Effector CD4-positive, alpha-beta T cell (primary cell): ENCODE measurements around the gene C17orf114.
"Not testable (repeated sequence)": the region's sequence is repeated elsewhere in the genome, so short reads cannot be mapped to it uniquely, and the experiment has no call there.

ENCODE experiments used
- DNase-seq: peaks from one replicate; pipeline ENCODE4 v3.0.0-alpha.2; 2020

The C17orf114 gene

DNA sequence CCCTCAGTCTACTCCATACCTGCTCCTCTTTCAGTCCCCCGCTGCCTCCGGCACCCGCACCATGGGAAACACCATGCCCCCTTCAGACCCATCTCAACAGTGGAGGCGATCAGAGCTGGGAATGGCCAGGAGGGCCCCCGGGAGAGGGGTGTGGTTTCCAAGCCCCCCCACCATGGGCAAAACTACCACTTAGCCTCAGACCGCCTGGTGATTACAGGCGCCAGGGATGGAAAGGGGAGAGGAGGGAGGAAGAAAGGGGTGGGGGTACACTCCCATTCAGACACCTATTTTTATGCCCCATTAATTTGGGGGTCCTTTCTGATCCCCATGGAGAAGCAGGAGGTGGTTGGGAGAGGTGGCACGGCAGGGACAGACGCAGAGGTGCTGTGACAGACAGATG, at the start of gene C17orf114:
TSS of gene C17orf114 (minus strand) at position 101 of the 400 bp plus-strand sequence.
- DNase-seq: no peak

DNA sequence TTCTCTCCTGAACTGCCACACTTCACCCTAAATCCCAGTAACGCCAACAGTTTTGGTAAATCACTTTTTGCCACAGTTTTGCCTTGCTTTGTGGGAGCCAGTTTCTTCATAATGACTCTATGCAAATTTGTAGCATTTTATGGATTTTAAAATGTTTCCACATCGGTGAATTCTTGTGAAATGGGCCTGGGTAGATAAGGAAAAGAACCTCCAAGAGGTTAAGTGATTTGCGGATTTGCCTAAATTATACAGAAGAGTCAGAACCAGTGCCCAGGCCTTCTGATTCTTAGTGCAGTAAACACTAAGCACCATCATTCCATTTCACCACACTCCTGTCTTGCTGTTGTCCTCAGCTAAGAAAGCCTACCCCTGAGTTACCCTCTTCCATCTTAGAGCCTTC, 49.0 kb upstream of the C17orf114 start:
- no peak for DNase-seq

DNA sequence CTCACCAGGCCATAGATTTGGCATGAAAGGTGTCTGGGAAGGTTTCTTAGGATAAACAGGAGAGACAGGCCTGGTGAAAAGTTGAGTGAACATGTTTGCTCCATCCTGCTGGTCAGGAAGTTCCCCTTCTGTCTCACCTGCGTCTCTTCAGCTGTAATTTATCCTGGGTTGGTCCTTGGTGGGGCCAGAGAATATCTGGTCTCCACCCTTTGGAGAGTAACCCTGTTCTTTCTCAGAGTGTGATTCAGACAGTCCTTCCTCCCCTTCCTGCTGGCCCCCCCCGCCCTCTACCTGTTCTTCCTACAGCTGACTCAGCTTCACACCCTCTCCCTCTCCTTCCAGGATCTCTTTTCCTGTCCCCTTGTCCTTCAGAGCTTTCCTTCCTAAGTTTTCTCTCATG, 48.1 kb upstream of the C17orf114 start:
- DNase-seq: no peak

DNA sequence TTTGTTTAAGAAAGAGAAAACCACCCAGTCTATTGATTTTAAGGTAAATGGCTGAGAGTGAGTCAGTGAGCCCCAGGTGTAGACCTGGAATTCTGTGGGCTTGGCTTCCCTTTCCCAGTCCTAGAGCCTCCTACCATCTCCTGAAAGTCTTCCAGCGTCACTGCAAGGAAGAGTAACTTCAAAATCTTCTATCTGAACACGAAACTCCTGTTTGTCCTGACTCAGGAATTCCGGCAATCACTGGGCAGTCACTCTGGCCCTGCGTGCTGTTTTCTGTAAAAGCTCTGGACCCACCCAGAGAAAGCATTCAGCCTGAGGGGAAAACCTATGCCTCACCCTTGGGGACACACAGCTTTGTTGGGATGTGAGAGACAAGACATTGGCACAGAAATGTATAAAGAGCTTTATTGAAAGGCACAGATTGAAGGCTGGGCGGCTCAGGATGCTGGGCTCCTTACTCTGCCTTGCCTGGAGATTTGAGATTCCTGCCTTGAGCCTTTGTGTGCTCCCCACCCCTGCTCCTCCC, 46.9 kb upstream of the C17orf114 start:
- DNase-seq: no peak

DNA sequence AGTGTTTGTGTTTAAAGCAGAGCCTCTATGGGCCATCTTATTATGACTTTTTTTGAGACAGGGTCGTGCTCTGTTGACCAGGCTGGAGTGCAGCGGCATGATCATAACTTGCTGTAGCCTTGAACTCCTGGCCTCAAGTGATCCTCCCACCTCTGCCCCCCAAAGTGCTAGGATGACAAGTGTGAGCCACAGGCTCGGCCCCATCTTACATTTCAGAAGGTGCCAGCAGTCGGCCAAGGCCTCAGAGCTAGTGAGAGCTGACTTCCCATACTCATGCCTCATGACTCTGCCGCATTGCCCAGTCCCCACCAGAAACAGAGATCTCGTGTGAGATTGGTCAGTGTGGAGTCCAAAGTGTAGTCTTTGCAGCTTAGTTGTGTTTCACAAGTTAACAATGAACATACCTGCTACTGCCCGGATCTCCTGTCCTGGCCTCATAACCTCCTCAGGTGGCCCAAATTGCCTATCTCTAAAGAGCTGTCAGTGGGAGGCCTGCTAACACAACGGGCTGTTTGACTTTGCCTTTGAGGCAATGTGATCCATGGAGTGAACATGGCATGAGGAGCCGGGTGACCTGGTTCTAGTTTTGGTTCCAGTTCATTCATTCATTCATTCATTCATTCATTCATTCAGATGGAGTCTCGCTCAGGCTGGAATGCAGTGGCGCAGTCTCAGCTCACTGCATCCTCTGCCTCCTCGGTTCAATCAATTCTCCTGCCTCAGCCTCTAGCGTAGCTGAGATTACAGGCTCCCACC, 44.7 kb upstream of the C17orf114 start:
- DNase-seq: no peak

DNA sequence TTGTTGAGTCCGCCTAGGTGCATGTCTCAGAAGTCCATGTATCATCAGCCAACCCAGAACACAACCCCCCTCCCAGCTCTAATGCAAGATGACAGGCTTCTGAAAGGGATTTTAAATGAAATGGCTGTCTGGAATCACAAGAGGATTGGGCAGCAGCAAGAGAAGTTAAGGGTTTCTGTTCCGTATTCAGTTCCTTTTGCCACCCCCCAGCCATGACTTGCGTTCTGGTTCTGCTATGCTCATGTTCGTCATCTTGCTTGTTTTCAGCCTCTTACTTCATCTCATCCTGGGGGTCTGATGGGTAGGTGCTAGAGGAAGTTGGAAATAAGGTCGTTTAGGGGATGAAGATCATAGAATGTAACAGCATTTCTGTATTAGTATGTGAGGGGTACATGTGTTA, 43.0 kb upstream of the C17orf114 start:
- DNase-seq: no peak

DNA sequence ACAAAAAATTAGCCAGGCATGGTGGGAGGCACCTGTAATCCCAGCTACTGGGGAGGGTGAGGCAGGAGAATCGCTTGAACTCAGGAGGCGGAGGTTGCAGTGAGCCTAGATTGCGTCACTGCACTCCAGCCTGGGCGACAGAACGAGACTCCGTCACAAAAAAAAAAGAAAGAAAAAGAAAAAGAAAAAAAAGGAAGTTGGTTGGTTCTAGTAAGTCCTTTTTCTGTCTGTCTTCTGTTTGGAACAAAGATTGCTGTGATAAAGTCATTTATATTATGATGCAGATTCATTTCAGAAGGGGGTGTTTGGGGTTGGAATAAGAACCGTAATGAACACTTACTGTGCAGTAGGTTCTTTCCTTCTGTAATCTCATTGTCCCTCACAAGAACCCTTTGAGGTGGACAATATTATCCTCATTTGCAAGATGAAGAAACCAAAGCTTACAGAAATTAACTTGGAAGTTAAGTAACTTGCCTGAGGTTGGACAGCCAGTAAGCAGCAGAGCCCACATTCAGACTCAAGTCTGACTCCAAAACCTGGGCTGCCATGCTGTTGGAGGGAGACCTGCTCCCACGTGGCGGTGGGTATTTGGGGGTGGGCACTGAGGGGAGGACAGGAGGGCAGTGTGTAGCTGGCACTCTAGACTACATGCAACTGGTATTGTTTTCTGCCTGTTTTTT, 41.3 kb upstream of the C17orf114 start:
- DNase-seq: no peak

DNA sequence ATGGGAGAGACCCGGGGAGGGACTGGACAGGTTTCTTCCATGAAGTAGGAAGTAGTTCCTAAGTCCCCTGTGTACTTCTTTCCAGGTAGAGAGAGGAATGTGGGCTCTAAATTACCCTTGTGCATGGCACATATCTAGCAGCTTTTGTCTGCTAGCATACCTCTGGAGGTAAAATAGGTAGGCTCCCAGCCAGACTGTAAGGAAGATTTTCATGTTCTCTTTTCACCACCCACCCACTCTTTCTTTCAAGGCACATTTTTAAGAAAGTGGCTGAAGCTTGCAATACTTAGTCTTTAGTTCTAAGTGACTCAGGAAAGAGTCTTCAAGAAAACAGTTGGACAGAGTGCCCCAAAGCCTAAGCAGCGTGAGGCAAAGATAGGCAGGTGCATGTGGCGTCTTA, 40.2 kb upstream of the C17orf114 start:
- no peak for DNase-seq

DNA sequence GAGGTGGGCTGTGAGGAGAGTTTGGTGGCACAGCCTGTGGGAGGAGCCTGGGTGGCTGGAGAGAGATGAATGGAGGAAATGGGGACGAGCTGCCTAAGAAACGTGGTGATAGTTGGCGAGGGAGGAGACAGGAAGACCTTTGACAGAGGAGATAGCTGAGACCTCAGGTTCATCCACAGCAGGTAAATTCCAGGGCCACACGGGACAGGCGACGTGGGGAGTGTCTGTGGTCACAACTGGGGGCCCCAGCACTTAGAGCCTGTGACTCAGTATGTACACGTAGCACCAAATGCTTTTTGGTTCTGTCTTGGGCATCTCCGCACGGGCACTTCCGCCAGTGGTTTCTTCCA, 38.7 kb upstream of the C17orf114 start:
- no peak for DNase-seq

DNA sequence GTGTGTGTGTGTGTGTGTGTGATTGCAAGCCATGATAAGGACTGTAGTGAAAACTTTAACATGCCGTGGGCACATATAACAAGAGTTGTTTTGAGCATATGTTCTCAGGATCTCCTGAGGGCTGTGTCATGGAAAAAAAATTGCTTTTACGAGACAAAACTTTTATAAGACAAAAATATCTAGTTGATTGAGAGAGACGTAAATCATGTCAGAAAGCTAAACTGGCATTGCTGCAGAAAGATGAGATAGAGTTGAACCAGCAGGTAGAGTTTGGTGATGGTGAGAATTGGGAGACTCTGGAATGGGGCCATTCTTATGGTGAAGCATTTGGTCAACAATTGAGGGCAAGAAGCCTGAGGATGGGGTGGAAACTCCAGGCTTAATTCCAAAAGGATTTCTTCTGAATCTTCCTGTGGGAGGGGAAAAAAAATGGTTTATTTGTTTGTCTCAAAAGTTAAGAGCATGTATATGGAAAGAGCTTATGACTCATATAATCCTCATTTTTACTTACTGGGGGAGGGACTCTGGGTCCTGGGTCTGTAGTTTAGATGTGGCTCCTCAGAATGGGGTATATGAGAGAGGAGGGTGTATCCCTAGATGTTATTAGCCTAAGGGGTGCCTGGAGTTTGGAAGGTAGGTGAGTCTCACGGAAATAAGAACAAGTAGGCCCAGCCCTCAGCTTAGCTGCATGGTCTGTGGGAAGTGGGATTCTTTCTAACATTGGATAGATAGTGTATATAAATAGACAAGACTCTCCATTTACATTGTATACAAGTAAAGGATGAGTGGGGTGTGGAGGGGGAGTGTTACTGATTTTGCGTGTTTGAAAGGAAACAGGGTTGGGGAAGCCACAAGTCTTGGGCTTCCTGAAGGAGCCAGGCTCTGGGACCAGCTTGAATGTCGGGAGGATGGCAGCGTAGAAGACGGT, 38.1 kb upstream of the C17orf114 start:
- DNase-seq: no peak

DNA sequence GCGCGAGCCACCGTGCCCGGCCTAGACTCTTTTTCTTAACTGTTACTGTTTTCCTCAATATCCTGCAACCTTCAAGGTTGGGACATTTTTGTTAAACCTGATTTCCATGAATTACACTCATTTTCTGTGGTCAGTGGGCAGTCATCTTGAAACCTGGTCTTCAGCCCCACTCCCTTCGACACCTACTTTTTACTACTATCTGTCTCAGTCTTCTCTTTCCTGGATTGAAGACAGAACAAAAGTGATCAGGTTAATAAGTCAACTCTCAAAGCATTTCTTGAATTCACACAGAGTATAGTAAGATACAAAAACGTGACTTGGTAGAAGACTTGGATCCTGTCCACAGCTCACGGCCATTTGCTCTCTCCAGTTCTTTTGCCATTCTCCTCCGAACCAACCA, 37.1 kb upstream of the C17orf114 start:
- no peak for DNase-seq

DNA sequence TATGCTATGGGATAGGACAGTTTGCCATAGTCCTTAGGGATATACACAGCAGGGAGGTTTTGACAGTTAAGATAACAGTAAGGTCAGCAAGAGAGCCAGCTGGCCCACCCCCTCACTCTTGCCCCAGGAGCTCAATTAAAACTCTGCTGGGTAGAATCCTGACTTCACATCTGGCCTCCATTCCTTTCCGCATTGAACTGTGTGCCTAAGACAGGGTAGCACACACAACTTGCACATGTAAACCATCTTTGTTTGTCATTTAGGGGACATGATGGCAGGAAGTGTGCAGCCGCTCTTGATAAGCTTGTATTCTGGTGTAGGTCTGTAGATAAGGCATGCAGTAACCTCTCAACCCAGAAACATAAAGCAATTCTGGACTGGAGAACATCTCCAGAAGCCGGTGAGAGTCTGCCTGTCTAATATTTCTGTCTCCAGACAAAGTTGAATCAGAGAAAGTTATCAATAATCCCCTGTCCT, 36.2 kb upstream of the C17orf114 start:
- no peak for DNase-seq

DNA sequence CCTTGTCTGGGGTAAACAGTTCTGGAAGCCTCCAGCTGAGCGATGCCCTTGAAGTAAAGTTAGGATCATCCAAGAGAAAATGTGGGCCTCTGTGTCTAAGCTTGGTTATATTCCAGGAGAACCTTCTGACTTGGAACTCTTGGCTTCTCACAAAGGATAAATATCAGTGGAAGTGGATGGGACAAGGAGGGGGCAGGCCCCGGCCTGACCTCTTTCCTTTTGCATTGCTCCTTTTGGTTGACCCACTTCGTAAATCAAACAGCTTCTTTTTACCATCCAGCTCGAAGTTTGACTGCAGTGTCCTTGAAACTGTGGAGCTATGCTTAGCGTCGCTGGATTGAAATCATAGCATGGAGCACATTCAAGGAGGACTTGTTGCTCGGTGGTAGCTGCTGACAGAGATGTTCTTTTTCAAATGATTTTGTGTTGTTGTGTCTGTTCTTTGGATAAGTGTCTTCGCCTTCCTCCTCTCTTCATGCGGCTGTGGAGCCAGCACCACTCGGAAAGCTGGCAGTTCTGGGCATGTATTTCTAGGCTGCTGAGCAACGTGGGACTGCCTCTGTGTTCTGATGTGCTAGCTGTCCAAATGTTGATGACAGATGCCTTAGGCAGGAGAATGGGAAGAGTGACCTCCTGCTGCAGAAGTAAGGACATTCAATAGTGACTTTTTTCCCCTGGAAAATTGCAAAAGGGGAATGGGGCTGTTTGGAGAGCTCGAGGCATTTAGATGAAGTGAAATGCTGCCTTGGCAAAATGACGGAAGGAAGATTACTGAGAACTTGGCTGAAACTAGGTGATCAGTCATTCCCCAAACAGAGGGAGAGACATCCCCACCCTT, 35.6 kb upstream of the C17orf114 start:
- no peak for DNase-seq

DNA sequence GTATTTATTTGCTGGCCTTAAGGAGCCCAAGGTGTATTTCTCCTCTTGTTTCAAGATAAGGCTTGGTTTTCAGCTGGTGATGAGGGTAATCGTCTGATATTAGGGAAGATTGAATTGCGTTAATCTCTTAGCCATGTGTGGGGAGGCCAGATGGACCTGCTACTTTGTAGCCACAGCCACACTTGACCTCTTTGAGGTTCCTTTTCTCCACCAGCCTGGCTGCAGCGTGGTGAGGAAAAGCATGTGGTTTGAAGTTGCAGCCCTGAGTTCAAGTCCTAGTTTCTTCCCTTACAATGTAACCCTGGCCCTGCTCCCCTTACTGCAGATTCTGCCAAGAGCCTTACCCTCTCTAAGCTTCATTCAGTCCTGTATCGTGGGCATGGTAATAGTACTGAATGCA, 34.1 kb upstream of the C17orf114 start:
- no peak for DNase-seq

DNA sequence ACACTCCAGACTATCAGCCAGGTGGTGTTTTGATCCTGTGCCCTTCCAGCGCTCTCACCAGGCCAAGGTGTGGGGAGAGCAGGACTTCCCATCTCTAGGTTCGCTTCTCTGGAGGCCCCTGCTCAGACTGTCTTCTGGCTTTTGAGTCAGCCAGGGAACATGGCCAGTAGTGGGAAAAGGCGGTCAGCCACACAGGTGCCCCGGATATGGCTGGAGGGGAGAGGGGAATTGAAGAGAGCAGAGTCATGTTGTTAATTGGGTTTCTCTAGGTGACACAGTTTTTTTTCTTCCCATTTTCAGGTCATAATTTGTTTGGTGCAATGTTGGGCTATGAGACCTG, 32.5 kb upstream of the C17orf114 start:
- no peak for DNase-seq

DNA sequence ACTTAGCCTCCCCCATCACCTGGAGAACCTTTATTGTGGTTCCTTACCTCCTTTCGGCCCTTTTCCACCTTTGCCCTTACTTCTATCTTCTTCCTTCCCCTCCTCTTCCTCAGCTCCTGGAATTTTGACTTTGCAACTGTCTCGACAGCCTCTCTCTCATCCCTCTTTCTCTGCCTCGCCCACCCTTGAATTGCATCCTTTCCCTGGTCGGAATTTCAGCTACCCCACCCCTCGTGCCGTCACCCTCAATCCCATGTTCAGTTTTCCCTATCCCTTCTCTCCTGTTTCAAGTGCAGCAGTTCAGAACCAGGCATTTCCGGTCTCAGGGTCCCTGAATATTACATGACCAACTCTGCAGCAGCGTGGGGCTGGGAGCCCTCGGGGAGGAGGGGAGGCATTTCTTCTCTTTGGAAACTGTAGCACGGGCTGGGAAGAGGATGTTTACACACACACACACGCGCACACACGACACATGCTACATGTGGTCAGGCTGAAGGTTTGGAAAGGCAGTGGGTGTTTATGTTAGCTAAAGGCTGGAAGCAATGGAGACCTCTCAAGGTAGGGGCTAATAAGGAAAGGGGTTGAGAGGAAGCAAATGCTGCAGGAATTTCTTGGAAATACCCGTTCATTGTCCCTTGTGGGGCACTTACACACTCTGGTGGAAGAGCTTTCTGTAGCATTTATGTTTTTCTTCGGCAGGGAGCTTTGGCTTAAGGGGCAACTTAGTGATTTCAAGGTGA, 32.0 kb upstream of the C17orf114 start:
- DNase-seq: no peak

DNA sequence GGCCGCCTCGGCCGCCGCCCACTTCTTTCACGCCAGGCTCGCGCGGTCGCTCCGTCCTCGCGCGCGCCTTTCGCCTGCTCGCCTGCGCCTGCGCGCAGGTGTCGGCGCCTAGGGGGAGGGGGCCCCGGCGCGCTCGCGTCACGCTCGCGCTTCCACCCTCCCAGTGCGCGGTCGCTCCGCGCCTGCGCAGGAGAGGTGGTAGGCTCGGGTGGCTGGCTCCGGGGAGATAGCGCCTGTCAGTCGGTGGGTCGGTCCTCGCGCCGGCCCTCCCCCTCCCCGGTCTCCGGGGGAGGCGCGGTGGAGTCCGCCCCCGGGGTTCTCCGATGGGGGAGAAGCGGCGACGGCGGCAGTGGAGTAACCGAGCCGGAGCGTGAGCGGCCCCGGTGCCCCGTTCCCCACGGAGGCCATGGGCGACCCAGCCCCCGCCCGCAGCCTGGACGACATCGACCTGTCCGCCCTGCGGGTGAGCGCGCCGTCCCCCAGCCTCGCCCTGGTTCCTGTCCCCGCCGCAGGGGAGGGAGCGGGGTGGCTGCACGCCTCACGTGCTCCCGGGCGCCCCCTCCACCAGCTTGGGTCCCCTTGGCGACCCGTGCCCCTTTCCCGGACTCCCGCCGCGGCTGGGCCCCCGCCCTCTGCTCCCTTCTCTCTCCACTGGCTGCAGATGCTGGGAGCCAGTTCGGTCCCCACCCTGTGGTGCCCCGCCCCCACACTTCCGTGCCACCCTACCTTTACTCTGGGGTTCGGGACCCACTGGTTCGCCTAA, 31.2 kb upstream of the C17orf114 start, which contains the start of gene MINK1:
TSS of gene MINK1 (plus strand) at position 163 of the 763 bp plus-strand sequence. CDS start at position 407, 244 bp downstream.
- DNase-seq: peak; percentile 84

DNA sequence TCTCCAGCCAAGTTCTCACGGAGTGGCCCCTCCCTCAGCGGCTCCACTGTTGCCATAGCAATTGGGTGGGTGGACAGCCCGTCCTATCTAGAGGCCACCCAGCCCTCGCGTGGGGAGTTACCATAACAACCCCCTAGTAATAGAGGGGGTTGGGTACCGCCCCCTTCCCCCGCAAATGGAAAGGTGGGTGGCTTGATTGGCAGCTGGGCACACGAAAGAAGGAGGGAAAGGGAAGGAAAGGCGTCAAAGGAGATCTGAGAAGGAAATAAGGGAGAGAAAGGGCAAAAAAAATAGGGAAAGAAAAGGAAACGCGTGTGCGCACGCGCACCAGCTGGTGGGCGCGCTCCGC, 30.7 kb upstream of the C17orf114 start:
- DNase-seq: not testable (repeated sequence)

DNA sequence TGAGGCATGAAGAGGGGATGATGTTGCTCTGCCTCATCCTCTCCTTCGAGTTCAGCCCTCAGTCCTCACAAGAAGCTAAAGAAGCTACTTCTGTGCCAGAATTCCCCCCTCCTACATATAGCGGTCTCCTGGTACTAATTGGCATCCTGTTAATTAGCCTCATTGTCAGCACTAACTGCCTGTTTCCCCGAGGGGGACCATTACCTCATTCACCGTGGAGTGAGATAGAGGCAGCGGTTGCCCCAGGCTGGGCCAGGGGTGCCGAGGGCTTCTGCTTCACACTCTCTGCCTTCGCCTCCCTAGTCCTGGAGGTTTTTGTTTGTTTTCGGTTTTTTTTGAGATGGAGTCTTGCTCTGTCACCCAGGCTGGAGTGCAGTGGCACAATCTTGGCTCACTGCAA, 25.3 kb upstream of the C17orf114 start:
- DNase-seq: no peak

DNA sequence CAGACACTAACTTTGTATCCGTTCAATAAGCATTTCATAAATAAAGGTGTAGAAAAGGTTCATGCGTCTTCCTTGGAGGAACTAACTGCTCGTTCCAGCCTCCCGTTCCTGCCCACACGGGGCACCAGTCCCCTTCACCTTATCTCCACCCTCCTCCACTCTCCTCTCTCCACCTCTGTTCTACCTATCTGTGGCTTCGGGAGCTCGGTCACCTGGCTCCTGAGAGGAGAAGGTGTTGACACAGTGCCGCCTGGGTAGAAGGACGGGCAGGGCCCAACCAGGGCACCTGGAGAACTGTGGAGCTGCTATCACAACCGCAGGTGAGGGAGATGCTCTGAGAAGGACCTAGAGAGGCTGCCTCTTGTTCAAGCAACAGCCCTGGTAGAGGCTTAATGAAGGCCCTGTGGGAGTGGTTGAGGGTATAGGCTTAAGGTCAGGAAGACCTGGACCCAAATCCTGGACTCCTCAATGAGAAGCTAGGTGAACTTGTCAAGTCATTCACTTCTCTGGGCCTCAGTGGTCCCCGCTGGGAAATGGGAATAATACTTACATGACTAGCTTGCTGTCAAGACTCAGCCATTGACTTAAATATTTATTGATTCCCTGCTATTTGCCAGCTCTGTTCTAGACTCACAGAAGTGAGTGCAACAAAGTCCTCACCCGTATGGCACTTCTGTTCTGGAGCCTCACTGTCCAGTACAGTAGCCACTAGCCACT, 21.4 kb upstream of the C17orf114 start:
- no peak for DNase-seq
